VCaP (cell line): ENCODE measurements around the gene ACSS1.
A peak's percentile ranks its signal among the peaks of the same experiment; 100 is the strongest.

ENCODE experiments used
- H3K27ac ChIP-seq: fragments of 450-650 bp; 2 replicates; pipeline ENCODE4 v1.5.1; 2017
- TF ChIP-seq, protein P1 (sequence below): fragments of 450-650 bp; conservative IDR thresholded peaks from 2 replicates; pipeline ENCODE4 v1.5.1; 2017; ENCODE audit warnings: mild to moderate bottlenecking, moderate library complexity

Gene ACSS1

DNA sequence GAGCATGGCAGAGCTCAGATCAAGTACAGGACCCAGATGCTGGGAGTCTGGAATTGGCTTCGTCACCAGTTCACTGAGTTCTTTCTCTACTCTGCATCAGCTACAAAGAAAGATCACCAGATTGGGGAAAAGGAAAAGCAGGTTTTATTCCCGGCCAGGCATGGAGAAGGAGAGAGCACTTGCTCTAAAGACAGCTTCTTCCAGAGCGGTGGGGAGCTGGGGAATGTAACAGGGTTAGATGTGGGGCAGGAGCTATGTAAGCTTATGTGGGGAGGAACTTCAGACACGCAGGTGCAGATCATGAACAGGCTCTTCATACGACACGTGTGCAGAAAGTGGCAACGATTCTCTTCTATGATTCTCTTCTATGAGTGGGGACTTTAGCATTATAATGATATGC is 4.9 kb upstream of the ACSS1 start:
- H3K27ac ChIP-seq = no peak overlapping the region
- TF ChIP-seq, protein P1, sequence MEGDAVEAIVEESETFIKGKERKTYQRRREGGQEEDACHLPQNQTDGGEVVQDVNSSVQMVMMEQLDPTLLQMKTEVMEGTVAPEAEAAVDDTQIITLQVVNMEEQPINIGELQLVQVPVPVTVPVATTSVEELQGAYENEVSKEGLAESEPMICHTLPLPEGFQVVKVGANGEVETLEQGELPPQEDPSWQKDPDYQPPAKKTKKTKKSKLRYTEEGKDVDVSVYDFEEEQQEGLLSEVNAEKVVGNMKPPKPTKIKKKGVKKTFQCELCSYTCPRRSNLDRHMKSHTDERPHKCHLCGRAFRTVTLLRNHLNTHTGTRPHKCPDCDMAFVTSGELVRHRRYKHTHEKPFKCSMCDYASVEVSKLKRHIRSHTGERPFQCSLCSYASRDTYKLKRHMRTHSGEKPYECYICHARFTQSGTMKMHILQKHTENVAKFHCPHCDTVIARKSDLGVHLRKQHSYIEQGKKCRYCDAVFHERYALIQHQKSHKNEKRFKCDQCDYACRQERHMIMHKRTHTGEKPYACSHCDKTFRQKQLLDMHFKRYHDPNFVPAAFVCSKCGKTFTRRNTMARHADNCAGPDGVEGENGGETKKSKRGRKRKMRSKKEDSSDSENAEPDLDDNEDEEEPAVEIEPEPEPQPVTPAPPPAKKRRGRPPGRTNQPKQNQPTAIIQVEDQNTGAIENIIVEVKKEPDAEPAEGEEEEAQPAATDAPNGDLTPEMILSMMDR = no peak

DNA sequence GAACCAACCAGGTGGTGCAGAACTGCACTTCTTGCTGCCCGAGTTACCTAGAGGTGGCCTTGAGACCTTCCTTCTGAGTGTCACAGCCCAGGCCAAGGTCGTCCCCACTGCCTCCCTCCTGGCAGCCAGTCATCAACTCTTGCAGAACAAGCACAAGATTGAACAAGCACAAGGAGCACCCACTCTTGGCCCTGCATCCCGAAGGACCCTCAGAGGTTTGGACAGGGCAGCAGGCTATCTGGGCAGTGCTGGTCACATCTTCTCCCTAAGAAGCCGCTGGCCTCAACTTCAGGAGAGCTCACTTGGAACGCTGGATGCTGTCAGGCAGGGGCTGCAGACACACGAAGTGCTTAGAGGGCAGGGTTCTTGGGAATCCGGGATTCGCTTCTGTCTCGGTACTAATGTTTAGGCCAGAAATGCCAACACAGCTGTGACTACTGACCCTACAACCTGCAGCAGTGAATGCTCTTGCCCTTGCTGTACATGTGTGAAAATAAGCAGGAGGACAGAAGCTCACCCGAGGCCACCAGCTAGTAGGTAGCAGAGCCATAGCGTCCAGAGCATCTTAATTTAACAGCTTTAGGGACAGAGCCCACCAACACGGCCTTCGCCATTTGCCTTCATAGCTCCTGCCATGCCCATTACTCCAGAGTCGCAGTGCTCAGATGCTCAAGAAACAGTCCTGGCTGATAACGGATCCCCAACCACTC is 4.0 kb upstream of the ACSS1 start:
- TF ChIP-seq, protein P1 = no peak
- no peak overlapping the region for H3K27ac ChIP-seq

GRCh38 chr20:25061103-25061799 is 3.3 kb upstream of the ACSS1 start:
- H3K27ac ChIP-seq = no peak overlapping the region
- TF ChIP-seq, protein P1 = no peak

- TF ChIP-seq, protein P1 = no peak
- H3K27ac ChIP-seq = peak overlapping the region; percentile 99
Observed at GRCh38 chr20:25059866-25060465, 2.0 kb upstream of the ACSS1 start.

- H3K27ac ChIP-seq = peak overlapping the region; percentile 99
- TF ChIP-seq, protein P1 = peak; percentile 36
Observed at GRCh38 chr20:25058847-25059810, 1.2 kb upstream of the ACSS1 start.

DNA sequence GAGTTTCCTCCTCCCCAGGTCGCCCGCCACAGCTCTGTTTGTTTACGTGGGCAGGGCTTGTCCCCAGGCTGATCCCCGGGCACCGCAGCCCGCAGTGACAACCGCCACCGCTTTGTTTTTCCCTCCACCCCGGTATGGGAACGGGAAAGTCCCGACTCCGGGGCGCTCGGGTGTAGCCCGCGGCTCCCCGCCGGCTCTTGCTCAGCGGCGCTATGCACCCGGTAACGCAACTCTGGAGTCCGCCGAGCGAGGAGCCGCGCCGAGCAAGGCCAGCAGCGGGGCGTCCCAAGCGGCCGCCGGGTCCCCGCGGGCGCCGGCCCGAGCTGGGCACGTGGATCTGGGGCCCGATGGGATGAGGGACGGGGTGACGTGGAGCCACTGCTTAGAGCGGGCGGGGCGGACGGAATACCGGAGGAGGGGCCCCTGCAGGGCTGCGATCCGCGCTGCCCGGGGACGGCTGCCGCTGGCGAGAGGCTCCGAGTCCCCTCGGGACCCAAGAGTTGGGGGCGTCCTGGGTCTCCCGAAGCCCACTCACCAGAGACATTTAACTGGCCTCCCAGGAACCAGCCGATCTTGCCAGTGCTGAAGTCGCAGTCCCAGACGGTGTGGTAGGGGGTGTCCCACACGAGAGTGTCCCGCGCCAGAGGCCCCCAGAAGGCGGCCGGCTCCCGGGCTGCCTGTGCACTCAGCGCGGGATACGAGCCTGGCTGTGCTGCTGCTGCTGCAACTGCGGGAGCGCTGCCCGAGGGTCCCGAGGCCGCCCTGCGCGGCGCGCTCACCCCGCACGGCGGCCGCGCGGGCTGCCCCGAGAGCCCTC is 497 bp downstream of the ACSS1 start:
- H3K27ac ChIP-seq = peak overlapping the region; percentile 99
- TF ChIP-seq, protein P1 = no peak
